SK-N-SH treated with all-trans-retinoic acid at 6 μM for 48 hours (cell line): ENCODE measurements around the gene TMEM169.

ENCODE experiments used
- ESRRG ChIP-seq: fragments of 250-450 bp; sonication (Bioruptor Pico); IDR thresholded peaks from 2 replicates; pipeline ENCODE4 v1.6.1; 2021; ENCODE audit warnings: mild to moderate bottlenecking
- TF ChIP-seq, protein P1 (sequence below): fragments of 250-450 bp; sonication (Bioruptor Pico); IDR thresholded peaks from 2 replicates; pipeline ENCODE4 v1.8.0; 2020; ENCODE audit warnings: mild to moderate bottlenecking, moderate library complexity, borderline replicate concordance

DNA sequence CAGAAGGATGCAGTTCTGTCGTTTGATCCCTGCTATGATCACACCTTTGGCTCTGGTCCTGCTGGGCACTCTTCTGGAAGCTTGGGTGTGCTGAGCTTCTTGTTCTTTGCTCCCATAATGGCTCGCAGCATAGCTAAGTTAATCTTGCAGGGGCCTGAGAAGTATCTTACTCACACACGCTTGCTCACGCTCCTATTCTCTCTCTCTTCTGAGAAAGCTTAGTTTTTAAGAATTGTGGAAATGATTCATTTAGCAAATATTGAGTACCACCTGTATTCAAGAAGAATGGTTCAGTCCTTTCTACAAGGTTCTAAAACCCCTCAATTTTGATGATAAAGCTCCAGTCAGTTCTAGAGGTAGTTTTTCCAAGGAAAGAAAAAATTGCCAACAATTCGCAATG, 68.0 kb downstream of the TMEM169 start:
- no peak for TF ChIP-seq ESRRG (CRISPR knock-in tag)
- TF ChIP-seq, protein P1, sequence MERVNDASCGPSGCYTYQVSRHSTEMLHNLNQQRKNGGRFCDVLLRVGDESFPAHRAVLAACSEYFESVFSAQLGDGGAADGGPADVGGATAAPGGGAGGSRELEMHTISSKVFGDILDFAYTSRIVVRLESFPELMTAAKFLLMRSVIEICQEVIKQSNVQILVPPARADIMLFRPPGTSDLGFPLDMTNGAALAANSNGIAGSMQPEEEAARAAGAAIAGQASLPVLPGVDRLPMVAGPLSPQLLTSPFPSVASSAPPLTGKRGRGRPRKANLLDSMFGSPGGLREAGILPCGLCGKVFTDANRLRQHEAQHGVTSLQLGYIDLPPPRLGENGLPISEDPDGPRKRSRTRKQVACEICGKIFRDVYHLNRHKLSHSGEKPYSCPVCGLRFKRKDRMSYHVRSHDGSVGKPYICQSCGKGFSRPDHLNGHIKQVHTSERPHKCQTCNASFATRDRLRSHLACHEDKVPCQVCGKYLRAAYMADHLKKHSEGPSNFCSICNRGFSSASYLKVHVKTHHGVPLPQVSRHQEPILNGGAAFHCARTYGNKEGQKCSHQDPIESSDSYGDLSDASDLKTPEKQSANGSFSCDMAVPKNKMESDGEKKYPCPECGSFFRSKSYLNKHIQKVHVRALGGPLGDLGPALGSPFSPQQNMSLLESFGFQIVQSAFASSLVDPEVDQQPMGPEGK (CRISPR knock-in tag): no peak
